ENCODE results near the gene HNRNPM.
"Not testable (repeated sequence)": the region's sequence is repeated elsewhere in the genome, so short reads cannot be mapped to it uniquely, and the experiment has no call there.

Gene HNRNPM, protein sequence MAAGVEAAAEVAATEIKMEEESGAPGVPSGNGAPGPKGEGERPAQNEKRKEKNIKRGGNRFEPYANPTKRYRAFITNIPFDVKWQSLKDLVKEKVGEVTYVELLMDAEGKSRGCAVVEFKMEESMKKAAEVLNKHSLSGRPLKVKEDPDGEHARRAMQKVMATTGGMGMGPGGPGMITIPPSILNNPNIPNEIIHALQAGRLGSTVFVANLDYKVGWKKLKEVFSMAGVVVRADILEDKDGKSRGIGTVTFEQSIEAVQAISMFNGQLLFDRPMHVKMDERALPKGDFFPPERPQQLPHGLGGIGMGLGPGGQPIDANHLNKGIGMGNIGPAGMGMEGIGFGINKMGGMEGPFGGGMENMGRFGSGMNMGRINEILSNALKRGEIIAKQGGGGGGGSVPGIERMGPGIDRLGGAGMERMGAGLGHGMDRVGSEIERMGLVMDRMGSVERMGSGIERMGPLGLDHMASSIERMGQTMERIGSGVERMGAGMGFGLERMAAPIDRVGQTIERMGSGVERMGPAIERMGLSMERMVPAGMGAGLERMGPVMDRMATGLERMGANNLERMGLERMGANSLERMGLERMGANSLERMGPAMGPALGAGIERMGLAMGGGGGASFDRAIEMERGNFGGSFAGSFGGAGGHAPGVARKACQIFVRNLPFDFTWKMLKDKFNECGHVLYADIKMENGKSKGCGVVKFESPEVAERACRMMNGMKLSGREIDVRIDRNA

DNA sequence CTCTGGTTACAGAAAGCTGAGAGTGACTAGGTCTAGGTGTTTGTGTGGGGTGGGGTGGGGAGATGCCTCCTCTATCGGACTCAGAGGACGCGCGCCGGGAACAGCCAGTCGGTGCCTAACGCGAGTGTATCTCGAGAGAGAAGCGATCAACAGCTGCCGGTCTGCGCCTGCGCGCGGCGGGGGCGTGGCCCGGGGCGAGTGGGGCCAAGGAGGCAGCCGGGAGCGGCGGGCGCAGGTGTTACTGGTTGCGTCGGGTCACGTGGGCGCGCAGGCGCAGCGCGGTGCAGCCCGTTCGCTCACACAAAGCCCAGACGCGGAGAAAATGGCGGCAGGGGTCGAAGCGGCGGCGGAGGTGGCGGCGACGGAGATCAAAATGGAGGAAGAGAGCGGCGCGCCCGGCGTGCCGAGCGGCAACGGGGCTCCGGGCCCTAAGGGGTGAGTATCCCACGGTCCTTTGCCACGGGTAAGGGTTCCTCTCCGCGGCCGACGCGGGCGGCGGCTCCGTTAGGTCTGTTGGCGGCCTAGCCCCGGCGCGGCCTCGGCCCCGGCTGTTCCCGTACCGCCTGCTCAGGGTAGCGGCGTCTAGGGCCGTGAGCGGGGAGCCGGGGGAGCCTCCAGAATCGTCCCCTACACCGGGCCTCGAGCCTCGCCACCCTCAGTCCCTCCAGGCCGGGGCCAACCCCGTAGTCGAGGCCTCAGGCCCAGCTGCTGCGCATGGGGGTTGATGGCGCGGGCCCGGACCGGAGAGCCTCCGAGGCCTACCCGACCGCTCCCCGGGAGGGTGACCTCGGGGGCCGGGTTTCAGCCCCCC is at the start of gene HNRNPM:
Gene HNRNPM (plus strand): TSS at position 299 of the 811 bp plus-strand sequence. CDS start 24 bp downstream, at position 323.
- peak; percentile 100 for DNase-seq

DNA sequence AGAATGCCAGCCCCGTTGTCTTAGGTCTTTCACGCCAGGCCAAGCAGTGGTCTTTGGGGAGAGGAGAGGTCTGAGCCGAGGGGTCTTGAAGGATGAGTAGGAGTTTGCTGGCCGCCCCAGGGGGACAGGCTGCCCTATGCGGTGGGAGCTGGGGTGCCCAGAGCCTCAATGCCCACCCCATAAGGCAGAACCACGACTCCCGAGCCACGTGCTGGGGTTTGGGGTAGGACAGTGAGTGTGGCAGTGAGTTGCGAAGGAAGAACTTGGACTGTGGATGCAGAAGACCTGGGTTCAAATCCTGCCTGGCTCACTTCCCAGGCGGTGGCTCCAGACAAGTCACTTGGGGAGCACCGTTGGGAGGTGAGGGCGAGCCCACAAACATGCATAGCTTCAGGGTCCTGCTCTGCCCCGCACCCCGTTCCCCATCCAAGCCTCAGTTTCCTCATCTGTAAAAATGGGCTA is 49.1 kb upstream of the HNRNPM start:
- no peak for DNase-seq

DNA sequence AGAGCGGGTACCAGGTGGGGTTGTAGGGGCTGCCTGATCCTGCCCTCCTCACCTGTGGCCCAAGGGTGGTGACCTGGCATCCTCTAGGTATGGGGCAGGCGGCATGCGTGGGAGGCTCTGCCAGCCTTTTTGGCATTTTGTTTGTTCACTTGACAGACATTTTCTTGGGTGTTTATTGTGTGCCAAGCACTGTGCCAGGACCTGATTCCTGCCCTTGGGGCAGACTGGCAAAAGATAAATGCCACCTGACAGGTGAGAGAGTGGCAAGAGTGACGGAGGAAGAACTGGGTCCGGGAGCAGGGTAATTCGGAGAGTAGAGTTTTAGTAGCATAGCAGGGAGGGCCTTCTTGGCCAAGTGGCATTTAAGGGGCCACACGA is 48.6 kb upstream of the HNRNPM start:
- DNase-seq = no peak

DNA sequence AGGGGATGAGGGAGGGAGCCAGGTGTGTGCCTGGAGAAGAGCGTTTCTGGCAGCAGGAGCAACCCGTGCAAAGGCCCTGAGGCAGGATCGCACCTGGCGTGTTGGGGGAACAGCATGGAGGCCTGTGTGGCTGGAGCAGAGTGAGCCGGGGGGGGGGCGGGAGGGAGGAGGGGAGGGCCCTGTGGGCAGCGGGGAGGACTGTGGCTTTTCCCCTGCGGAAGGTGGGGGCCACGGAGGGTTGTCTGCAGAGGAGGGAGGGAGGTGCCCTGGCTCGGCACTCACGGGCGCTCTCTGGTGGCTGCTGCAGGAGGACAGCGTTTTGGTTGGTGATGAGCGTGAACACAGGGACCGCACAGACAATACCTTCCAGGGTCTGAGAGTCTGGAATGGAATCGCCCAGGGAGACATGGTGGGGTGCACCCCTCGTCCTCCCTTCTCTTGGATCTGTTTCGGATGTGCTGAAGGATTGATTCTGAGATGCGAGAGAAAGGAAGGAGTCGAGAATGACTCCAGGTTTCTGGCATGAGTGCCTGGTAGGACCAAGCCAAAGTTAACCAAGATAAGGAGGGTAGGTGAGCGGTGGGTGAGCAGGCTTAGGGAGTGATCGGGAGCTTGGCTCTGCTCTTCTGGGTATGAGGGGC is 48.1 kb upstream of the HNRNPM start:
- peak; percentile 65 for DNase-seq

DNA sequence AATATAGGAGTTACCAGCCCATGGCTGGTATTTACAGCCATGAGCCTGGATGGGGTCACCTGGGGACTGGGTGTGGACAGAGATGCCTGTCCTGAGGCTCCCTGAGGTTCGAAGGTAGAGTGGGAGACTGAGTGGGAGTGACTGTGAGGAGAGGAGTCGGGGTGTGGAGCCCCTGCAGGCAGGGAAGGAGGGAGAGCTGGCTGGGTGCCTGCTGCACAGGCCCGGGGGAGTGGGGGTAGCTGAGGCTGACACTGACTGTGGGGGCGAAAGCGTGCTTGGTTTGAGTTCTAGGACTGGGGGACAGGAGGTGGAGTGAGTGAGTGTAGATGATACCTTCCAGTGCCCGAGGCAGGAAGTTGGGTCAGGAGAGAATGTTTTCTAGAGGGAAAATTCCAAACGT is 47.5 kb upstream of the HNRNPM start:
- no peak for DNase-seq

DNA sequence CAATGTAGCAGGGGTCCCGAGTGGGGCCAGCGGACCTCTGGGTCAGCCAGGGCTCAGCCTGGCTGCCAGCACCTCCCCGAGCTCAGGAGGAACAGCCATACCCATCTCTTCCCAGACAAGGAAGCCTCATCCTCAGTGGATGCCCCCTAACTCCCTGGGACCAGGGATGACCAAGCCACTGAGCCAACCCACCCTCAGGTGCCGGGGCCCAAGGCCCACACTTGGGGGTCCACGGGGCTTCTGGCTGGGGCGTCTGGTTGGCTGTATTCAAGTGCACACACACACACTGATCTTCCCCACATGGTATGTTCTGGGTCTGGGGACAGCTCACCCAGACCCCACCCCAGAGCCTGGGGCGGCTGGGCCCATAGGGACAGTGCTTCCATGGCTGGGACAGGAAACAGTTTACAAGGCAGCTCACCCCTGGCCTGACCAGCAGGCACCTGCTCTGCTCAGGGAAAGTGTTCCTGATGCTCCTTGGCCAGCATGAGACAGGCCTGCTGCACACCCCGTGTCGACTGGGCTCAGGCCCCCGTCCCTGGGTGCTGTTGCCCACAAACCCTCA is 46.9 kb upstream of the HNRNPM start:
- DNase-seq = no peak

DNA sequence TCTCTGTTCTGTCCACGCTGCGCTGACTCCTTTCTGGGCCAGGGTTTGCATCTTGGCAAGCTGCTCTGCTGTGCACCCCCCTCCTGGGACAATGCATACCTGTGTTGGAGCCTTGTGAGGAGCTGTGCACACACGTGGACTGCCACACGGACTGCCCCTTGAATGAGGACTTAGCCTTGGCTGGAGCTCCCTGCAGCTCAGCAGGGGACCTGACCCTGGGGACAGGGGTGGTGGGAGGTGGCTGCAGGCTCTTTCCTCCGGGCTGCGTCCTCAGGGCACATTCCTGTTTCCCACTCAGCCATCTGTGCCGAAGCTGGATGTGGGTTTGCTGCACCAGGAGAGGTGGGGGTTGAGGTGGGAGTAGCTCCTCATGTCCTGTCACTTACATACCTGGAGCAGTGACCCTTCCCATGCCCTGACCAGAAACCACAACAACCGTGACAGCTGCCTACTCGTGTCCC is 46.4 kb upstream of the HNRNPM start:
- DNase-seq = no peak

DNA sequence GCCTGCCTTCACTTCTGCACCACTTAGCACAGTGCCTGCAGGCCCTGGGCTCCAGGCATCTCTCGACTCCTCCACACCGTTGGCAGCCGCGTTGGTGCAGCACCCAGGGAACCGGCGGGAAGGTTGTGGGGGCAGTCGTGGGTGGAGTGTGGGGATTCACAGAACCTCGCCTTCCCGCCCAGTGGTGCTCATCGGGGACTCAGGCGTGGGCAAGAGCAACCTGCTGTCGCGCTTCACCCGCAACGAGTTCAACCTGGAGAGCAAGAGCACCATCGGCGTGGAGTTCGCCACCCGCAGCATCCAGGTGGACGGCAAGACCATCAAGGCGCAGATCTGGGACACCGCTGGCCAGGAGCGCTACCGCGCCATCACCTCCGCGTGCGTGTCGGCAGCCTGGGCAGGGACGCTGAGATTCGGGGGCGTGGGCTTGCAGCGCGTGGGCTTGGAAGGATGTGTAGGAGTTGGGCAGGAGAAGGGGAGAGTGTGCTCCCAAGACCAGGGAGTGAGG is 45.0 kb upstream of the HNRNPM start:
- DNase-seq = no peak

DNA sequence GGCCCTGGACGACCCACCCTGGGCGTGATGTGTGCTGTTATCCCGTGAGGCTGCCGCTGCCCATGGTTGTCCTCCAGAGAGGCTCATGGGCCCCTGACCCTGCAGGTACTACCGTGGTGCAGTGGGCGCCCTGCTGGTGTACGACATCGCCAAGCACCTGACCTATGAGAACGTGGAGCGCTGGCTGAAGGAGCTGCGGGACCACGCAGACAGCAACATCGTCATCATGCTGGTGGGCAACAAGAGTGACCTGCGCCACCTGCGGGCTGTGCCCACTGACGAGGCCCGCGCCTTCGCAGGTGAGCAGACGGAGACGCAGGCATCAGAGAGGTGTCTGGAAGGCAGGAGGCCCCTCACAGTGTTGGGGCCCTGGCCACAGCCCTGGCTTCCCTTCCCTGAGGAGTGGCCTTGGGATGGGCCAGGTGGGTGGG is 42.8 kb upstream of the HNRNPM start:
- DNase-seq = no peak

DNA sequence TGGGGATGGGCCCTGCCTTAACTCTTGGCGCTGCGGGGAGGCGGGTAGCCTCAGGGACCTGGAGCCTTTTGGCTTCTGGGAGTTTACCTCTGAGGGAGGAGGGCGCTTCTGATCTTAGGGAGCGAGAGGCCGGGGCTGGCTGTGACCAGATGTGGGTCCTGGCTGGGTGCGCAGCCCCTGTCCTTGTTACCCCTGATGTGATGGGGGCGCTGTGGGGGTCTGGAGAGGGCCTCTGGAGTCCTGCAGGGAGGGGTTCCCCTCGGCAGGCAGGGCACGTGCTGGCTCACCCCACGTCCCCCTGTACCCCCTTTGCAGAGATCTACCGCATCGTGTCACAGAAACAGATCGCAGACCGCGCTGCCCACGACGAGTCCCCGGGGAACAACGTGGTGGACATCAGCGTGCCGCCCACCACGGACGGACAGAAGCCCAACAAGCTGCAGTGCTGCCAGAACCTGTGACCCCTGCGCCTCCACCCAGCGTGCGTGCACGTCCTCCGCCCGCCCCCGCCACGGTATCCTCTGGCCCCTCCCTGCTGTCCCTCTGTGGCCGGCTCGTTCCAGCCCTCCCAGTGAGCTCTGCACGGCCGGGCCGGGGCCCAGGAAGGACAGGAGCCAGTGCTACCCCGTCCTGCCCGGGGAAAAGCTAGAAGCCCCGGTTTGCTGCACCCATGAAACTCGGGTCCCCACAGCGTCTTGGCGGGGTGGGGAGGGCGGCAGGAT is 41.5 kb upstream of the HNRNPM start:
- no peak for DNase-seq

DNA sequence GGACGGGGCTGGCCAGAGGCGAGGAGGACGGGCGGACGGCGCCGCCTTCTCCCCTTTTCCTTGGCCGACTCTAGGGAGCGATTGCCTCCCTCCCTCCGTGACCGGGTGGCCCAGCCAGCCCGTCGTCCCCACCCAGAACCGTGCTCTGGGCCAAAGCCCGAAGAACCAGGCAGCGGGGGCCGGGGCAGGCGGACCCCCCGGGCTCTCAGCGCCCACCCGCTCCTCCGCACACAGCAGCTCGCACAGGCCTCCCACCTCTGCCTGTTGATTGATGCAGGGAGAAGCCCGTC is 41.0 kb upstream of the HNRNPM start:
- DNase-seq = no peak

DNA sequence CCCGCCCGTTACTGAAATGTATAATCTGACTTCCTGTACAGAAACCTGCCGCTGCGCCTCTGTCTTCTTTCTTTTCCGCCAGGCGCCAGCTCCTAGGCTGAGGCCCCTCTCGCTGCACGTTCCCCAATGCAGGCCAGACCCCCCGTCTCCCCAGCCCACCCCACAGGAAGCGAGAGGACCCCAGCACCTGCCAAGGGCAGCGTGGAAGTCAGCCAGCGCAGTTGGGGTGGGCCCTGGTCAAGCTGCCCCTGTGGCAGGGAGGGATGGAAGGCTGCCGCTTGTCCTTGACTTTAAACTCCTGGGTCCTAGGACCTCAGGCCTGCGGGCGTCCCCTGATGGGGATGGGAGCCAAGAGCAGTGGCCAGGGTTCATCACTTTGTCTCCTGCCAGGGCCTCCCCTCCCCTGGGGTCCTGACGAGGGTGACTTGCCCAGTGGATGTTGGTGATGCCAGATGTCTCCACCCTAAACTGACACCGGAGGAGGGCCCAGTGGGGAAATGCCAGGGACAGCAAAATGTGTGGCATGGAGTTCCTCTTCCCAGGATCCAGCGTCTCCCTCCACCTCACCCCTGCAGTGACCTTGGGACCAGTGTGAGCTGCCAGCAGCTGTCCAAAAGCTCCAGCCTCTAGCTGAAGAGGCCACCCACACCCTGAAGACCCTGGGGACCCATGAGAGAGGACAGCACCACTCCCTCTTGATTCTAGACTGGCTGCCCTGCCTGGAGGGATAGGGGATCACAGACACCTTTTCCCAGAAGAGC is 40.2 kb upstream of the HNRNPM start:
- DNase-seq = no peak

DNA sequence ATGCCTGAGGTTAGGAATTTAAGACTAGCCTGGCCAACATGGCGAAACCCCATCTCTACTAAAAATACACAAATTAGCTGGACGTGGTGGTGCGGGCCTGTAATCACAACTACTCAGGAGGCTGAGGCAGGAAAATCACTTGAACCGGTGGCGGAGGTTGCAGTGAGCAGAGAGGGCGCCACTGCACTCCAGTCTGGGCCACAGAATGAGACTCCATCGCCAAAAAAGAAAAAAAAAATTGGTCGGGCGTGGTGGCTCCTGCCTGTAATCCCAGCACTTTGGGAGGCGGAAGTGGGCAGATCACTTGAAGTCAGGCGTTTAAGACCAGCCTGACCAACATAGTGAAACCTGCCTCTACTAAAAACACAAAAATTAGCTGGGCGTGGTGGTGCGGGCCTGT is 34.1 kb upstream of the HNRNPM start:
- DNase-seq = not testable (repeated sequence)

DNA sequence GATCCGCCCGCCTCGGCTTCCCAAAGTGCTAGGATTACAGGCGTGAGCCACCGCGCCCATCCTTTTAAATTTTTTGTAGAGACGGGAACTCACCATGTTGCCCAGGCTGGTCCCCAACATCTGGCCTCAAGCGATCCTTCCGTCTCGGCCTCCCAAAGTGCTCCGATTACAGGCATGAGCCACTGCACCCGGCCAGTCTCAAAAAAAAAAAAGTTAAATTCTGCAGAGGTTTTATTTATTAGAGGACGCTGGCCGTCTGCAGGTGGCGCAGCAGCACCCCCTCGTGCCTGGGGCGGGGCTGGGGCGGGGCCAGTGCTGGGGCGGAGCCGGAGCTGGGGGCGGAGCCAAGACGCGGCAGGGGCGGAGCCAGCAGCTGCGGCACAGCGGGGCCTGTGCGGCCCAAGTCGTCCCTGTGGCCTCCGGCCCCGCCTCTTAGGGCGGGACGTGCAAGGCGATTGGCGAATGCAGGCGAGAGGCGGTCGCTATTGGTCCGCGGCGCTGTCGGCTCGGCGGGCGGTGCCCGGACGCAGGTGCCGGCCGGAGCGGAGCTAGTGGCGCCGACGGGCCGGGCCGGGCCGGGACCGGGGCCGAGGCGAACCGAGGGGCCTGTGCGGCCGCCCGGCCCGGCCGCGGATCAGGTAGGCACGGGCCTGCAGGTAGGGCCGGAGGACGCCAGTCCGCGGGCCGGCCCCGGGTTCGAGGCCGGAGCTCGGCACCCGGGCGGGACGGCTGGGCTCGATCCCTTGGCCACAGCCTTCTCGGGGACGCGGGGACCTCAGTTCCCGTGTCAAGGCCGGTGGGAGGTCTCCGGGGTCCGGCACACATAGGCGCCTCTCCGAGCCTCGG is 31.8 kb upstream of the HNRNPM start, which contains the start of gene MARCHF2:
Gene MARCHF2 (plus strand): TSS at position 523 of the 846 bp plus-strand sequence. CDS start 8,536 bp downstream, outside the sequence.
- peak; percentile 96 for DNase-seq

DNA sequence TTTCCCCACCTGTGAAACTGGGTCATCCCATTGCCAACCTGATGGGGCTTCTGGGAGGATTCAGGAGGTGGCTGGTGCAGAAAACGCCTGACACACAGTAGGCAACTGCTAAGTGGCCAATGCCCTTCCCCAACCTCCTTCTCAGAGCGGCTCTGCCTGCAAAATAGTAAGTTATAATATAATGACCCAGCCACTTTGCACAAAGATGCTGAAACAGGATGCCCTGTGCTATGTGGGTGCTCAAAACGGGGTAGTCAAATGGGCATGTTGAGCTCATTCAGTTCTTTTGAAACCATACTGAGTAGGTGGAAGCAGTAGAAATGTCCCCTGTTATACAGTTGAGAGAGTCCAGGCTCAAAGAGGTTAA is 31.2 kb upstream of the HNRNPM start:
- DNase-seq = no peak

DNA sequence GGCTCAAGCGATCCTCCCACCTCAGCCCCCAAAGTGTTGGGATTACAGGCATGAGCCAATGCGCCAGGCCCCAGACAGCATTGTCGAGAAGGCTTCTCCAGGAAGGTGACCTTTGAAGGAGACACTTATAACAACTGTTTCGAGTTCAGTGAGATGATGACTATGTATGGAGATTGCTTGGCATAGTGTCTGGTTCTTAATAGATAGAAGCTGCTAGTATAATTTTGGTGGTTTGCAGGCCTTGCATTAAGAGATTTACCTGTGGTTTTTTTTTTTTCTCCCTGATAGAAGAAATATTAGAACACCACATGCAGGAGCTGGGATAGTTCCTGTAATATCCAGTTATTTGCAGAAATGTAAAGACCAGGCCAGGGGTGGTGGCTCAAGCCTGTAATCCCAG is 28.0 kb upstream of the HNRNPM start:
- no peak for DNase-seq

DNA sequence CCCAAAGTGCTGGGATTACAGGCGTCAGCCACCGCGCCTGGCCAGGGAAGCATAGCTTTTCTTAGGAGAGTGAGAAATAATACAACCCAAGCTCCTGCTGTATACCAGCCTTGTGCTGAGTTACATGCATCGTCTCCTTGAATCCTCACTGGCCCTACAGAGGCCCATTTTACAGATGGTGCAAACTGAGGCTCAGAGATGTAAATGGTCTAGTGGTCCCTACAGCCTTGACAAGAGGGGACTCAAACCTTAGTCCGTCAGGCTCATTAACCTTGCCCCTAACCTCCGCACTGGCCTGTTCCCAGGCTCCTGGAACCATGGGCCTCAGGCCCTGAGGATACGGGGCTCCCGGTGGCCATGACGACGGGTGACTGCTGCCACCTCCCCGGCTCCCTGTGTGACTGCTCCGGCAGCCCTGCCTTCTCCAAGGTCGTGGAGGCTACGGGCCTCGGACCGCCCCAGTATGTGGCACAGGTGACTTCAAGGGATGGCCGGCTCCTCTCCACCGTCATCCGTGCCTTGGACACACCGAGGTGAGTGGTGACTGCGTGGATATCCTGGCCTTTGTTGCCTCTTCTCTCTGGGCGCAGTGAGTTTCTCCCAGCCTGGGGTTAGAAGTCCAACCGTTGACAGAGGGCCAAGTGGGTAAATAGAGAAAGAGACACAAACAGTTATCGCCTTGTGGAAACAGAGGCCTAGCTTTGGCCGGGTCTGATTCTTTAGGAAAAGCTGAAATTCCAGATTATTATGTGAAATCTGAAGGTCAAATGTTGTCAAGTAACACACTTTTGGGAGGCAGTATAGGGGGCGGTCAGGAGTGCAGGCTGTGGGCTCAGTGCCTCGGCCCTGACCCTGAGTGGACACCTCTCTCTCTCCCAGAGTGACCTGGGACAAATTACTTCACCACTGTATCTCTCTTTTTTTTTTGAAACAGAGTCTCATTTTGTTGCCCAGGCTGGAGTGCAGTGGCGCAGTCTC is 23.0 kb upstream of the HNRNPM start:
- DNase-seq = no peak

DNA sequence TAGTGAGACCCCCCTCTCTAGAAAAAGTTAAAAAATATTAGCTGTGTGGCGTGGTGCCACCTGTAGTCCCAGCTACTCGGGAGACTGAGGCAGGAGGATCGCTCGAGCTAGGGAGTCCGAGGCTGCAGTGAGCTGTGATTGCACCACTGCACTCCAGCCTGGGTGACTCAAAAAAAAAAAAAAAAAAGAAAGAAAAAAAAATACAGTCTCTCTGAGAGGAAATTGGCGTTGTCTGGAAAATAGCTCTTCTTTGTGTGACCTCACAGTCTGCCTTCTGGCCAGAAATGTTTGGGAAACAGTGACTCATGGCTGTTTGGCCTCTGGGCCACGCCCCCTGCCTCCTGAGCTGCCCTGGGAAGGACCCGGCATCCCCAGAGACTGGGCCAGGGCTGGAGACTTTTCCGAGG is 21.0 kb upstream of the HNRNPM start:
- DNase-seq = no peak
